Measurements from ENCODE around the gene METTL8.
"Not testable (repeated sequence)": the region's sequence is repeated elsewhere in the genome, so short reads cannot be mapped to it uniquely, and the experiment has no call there.

METTL8 gene

DNA sequence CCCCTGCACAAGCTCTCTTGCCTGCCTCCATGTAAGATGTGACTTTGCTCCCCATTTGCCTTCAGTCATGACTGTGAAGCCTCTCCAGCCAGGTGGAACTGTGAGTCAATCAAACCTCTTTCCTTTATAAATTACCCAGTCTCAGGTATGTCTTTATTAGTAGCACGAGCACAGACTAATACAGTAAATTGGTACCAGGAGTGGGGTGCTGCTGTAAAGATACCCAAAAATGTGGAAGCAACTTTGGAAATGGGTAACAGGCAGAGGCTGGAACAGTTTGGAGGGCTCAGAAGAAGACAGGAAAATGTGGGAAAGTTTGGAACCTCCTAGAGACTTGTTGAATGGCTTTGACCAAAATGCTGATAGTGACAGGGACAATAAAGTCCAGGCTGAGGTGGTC lies 122.2 kb downstream of the METTL8 start:
- DNase-seq (ENCODE audit: low spot score), result not testable (repeated sequence)

DNA sequence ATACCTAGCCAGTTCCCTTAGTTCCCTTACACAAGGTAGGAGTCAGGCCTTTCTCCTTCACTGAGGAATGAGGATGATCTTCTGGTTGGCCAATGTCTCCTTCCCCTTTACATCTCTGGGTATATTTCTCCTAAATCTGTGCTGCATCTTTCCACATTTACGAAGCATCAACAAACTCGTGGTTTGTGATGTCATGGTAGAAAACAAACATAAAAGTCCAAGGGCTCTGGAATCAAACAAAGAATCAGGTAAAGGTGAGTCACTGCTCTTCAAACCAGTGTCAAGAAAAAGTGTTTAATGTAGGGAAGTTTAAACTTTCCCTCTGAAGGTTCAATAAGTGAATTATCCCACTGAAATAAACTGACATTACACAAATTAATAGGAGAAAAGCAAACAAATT lies 122.9 kb downstream of the METTL8 start:
- no peak for DNase-seq (ENCODE audit: low spot score)

DNA sequence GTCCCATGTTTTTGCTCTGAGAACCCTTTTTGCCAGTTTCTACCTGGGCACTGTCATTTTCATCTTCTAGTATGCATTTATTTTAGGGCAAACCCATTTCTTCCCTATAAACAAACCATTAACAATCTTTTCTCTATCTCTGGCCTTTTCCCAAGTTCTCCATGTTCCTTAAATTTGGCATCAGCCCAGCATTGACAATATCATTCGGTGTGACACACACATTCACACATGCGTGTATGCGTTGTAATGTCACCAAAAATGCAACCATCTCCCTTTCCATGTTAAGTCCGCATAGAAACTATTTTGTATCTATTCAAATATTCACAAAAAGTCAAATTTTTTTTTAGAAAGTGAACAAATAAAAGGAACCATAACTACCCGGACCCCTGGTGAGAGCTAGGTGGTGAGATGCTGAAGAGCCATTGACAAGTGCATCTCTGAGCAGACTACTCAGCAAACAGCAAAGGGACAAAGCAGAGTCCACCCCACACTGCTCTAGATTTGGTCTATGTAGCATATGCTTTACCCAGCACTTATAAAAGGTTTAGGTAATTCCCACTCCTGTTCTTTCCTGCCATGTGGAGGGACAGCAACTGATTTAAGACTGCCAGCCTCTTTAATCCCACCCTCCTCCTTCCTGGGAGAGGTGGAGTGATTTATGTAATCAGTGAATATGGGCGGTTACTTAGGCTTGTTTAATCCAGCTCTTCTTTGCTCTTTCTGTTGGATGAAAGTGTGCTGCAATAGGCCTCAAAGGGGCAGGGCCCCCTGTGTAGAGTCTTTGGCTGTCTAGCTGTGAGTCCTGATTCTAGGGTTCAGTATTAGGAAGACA lies 124.1 kb downstream of the METTL8 start:
- no peak for DNase-seq (ENCODE audit: low spot score)

DNA sequence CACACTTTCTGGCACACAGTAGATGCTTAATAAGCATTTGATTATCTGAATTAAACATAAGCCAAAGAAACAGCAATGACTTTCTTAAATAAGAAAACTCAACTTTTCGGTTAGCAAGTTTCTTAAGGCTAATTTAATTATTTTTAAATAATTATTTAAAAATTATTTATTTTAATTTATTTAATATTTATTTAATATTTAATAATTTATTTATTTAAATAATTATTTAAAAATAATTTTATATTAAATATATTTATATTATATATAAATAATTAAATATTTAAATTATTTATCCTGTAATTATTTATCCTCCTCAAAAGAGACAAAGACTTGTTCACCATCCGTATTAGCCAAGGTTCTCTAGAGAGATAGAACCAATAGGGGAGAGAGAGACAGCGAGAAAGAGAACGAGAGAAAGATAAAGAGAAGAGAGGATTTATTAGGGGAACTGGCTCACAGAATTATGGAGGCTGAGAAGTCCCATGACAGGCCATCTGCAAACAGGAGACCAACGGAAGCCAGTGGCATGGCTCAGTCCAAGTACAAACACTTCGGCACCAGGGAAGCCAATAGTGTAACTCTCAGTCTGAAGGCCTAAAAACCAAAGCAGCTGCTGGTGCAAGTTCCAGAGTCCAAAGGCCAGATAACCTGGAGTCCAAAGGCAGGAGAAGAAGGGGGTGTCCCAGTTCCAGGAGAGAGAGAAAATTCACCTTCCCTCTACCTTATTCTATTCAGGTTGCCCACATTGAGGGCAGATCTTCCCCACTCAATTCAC lies 125.3 kb downstream of the METTL8 start:
- DNase-seq (ENCODE audit: low spot score), result no peak

DNA sequence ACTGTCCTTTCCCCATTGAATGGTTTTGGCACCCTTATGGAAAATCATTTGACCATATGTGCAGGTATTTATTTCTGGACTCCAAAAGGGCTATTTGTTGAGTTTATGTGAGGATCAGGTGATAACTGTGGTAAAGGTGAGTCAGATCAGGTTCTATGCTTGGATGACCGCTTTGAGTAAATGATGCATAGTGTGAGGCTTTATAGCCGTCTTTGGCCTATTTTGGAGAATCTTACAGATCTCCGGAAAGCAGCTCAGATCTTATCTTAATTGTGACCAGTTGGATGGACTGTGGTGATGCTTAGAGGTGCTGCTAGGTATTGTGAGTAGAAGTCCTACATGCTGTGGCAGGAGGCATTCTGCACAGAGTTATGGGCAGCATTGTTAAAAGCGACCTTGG lies 126.2 kb downstream of the METTL8 start:
- DNase-seq (ENCODE audit: low spot score), result no peak

DNA sequence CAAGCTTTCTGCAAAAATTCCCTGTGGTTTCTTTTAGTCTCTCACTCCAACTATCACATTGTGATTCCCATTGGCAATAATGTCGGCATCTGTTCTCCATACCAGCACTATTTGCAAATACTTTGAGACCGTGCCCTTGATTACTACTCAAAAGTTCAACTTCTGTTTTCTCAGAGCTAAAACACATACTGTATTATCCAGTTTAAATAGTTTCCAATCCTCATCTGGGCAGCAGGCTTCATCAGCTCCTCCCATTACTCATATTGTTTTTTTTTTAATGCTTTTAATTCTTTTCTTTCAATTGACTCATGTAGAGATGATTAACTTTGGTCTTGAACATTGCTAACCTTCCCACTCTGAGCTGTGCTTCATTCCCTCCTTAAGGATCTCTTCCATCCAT lies 135.8 kb downstream of the METTL8 start:
- no peak for DNase-seq (ENCODE audit: low spot score)

DNA sequence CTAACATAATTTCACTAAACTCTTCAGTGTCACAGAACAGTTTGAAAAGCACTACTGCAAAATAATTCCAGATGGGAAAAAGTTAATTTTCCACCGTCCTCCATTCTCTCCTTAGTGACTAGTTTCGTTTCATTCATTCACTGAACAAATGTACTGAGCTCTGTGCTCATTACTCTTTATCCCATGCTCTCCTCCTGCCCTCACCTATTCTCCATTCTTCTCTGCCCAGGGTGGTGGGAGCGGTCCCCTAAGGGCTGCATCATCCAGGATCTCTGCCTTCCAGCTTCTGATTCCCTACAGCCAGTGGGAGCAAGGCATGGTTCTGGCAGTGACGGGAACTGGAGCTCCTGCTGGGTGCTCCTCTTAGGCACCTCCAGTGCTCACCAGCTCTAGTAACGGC lies 139.2 kb downstream of the METTL8 start:
- DNase-seq (ENCODE audit: low spot score), result no peak

DNA sequence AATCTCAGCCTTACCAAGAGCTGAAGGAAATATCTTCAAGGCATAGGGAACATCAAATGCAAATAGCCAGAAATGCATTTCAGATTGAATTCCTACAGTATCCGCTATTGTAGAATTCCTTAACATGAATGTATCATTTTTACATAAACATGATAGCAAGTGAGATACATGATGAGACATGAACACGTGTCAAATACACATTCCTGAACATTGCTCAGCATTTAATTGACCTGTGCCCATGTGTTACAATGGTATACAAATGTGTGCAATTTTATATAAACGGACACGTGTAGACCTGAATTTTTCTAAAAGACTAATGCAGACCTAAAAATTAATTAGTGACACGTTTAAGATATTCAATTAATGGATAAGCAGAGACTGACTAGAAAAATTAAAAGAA lies 140.1 kb downstream of the METTL8 start:
- DNase-seq (ENCODE audit: low spot score), result no peak

DNA sequence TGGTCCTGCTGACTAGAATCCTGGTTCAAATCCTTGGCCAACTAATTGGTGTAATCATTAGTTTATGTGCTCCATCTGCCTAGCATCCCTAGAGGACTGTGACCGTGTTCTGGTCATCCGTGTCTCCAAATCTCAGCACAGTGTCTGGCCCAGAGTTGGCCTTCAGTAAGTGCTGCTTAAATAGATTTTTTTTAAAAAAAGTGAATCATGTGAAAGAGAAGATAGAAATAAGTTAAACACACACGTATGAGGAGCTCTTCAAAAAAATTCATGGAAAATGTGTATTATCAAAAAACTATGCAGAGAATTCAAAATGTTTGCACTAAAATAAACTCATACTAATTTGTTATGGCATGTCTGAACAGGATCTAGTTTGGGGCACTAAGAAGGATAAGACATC lies 143.8 kb downstream of the METTL8 start:
- no peak for DNase-seq (ENCODE audit: low spot score)

DNA sequence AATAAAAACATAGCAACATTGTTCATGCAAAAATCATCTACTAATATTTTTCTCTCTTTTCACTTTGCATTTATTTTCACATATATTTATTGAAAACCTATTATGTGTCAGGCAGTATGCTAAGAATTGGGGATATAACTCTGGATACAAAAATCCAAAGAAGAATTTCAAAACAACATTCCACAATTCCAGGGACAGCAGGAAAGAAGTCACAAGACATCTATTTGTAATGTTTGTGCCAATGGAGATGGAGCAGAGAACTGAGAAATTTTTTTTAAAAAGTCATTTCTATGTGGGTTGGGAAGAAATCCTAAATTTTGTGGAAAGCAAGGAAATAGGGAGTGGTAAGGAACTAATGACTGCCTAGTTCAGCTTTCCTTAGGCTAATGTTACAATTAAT lies 144.5 kb downstream of the METTL8 start:
- no peak for DNase-seq (ENCODE audit: low spot score)

DNA sequence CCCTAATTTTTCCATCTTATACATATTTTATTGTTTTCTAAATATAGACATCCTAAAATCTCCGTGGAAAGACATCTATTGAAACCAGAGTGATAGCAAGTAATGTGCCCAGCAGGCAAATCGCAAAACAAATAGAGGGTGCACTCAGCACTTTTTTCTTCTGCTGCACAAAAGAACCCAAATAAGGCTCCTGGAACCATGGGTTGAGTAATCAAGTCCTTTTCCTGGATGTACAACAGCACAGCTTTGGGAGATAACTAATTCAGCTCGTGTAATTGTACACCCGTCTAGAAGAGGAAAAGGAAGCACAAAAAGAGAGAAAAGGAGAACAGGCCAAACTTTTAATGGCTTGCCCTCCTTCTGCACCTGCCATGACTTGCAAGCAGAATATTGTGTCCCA lies 146.2 kb downstream of the METTL8 start:
- no peak for DNase-seq (ENCODE audit: low spot score)

DNA sequence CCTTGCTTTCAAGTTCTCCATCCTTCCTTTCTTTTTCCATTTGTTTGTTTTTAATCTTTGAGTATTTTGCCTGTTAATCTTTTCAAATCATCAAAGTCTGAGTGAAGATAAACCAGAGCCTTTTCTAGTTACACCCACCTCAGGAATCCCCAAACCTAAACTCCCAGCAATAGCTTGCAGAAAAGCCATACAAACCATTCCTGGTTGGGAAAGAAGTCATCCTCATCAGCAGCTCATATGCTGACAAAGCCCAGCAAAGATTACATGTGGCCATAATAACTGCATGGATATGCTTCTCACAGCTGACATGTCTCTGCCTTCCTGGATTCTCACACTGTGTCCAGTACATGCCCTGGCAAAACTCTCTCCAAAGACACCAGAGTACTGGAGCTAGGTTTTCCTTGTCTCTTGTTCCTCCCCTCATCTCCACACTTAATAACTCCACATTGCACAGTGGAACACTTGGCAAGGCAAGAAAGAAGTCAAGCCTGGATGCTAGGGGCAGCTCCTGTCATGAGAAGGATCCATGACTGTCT lies 146.7 kb downstream of the METTL8 start:
- DNase-seq (ENCODE audit: low spot score), result no peak

DNA sequence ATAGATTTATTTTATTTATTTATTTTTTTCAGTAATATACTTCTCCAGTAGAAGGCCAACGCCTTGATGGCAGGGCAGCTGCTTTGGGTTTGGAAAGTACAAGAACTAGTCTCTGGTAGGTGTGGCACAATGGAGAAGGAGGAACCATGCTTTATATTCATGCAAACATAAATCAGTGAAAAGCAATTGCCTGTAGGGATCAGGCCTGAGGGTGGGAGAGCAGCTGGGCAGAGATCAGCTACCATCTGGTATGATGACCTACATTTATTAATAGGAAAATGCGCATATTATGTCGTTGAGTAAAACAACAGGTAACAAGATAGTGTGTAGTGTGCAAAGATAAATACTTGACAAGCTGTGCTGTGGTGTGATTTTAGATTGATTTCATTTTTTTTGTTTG lies 152.7 kb downstream of the METTL8 start:
- DNase-seq (ENCODE audit: low spot score), result no peak

DNA sequence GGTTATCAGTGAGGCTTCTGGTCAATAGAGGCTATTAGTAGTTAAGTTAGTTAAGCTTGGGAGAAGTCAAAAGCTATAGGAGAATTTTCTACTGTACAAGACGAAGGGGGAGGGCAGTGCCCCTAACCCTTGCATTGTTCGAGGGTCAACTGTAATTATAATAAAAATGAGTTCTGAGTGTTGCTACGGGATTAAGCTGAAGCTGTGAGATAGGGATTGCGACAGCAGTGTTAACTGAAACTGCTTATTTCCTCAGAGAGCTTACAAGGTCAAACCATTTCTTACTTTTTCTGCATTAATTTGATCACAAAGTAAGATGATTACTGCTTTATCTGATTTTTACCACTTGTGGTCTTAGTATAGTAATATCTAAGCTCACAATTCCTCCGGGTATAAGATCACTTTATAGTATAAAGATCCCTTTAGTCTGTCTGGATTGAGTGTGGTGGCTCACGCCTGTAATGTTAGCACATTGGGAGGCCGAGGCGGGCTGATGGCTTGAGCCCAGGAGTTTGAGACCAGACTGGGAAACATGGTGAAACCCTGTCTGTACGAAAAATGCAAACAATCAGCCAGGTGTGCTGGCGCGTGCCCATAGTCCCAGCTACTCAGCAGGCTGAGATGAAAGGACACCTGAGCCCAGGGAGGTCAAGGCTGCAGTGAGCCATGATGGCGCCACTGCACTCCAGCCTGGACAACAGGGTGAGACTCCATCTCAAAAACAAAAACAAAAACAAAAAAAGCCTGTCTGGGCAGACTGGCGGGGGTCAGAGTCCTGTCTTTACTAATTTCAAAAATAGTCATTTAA lies 153.6 kb downstream of the METTL8 start:
- DNase-seq (ENCODE audit: low spot score), result no peak

DNA sequence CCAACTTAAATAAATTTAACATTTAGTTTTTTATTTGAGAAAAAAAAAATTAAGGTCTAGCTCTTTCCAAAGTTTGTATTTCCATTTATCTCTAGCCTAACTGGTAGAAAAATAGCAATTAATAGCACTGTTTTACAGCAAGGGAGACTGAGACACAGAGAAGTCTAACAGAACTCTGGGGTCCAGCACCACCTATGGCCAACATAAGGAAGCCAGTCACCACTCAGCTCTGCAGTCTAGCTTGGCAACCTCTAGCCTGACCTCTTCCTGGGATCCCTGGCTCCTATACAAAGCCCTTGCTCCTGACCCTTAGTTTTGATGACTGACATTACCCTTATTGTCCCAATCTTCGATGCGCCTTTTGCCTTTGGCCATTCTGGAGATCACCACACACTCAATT lies 159.0 kb downstream of the METTL8 start:
- DNase-seq (ENCODE audit: low spot score), result no peak

DNA sequence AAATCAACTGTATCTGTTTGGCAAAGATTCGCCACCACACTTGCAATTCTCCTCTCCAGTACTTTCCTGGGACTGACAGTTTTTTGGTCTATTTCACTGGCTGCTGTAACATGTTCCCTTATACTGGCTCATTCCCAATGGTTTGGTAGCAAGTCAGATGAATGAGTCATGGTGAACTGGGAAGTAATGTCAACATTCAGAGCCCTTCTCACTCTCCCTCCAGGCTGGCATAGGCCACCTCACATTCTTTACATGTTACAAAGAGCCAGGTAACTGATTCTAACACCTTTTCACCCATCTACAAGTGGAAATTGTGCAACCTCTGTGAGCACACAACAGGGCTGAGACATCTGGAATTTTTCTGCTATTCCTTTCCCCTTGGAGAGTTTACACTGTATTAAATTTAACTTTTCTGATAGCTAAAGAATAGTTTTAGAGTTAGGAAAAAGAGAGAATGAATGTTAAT lies 161.8 kb downstream of the METTL8 start:
- DNase-seq (ENCODE audit: low spot score), result peak; percentile 79

DNA sequence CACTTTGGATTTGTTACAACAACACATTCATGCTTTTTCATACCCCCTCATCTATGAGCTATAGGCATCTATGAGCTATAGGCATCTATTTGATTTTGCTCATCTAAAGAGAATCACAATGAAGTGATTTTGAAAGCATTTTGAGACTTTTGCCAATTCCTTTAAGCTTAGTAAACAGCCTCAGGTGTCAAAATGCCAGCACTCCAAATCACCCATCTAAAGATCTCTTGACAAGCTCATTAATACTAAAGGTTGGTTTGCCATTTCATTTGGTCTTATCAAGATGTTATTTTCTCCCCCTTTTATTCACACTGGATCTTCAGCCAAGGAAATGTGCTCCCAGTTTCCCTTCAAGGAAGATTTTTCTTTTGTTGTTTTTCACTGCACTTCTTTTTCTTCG lies 162.4 kb downstream of the METTL8 start:
- no peak for DNase-seq (ENCODE audit: low spot score)

DNA sequence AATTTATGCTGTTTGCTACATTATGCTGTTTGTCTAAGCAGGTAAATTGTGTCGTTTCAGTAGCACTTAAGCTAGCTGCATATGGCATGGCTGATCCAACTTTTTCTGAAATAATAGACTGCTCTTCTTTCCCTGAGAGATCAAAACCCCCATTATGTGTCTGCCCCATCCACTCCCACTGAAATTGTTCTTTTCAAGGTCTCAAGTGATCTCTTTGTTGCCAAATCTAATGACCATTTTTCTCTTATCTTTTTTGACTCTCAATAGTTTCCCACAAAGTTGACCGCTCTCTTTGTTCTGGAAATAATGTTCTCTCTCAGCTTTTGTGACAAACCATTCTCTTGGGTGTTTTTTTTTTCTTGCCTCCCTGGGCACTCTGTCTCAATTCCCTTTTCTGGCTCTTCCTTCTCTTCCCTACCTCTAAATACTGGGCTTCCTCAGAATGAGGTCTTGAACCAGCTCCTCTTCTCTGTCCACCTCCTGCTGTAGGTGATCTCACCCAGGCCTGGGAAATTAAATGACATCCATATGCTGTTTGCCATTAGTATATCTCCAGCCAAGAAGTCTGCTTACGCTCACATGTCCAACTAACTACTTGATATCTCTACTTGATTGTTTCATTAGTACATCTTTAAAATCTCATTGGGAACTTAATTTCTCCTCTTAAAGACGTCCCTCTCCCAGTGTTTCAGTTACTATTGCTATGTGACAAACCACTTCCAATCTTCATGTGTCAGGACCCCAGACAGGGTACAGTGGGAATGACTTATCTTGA lies 165.7 kb downstream of the METTL8 start:
- no peak for DNase-seq (ENCODE audit: low spot score)

Data from SW480 (cell line).